Fibroblast of skin of right quadriceps (primary cell): ENCODE data around the gene TMOD1.
A peak's percentile ranks its signal among the peaks of the same experiment; 100 is the strongest.
"Not testable (repeated sequence)": the region's sequence is repeated elsewhere in the genome, so short reads cannot be mapped to it uniquely, and the experiment has no call there.

Experiments used
- DNase-seq: peaks from one replicate; pipeline ENCODE4 v3.0.0-alpha.2; 2013

The TMOD1 gene

GRCh38 chr9:97599314-97599846 lies 97.9 kb downstream of the TMOD1 start:
- DNase-seq, result no peak

- DNase-seq, result no peak
Observed at GRCh38 chr9:97600531-97601227, 99.2 kb downstream of the TMOD1 start.

- no peak for DNase-seq
Observed at GRCh38 chr9:97601228-97601898, 99.9 kb downstream of the TMOD1 start.

GRCh38 chr9:97602430-97602829 lies 101.0 kb downstream of the TMOD1 start:
- DNase-seq, result no peak

GRCh38 chr9:97604901-97605645 lies 103.6 kb downstream of the TMOD1 start:
- no peak for DNase-seq

- DNase-seq, result peak; percentile 44
Observed at GRCh38 chr9:97615439-97616072, 114.1 kb downstream of the TMOD1 start.

- no peak for DNase-seq
Observed at GRCh38 chr9:97617939-97618416, 116.5 kb downstream of the TMOD1 start.

- DNase-seq, result not testable (repeated sequence)
Observed at GRCh38 chr9:97620063-97620462, 118.6 kb downstream of the TMOD1 start.

- not testable (repeated sequence) for DNase-seq
Observed at GRCh38 chr9:97622483-97622882, 121.0 kb downstream of the TMOD1 start.

GRCh38 chr9:97623946-97624345 lies 122.5 kb downstream of the TMOD1 start:
- no peak for DNase-seq

- DNase-seq, result no peak
Observed at GRCh38 chr9:97625620-97626019, 124.2 kb downstream of the TMOD1 start.

GRCh38 chr9:97627624-97628023 lies 126.2 kb downstream of the TMOD1 start:
- DNase-seq, result no peak

GRCh38 chr9:97628668-97629067 lies 127.2 kb downstream of the TMOD1 start:
- DNase-seq, result no peak

- DNase-seq, result no peak
Observed at GRCh38 chr9:97629156-97629555, 127.7 kb downstream of the TMOD1 start.

GRCh38 chr9:97630591-97630990 lies 129.1 kb downstream of the TMOD1 start:
- DNase-seq, result no peak

GRCh38 chr9:97632248-97632984 lies 130.9 kb downstream of the TMOD1 start:
- peak; percentile 82 for DNase-seq

GRCh38 chr9:97632985-97633858 lies 131.8 kb downstream of the TMOD1 start, which contains the start of the genes NCBP1 and TSTD2:
Gene NCBP1, plus strand, starts transcription at chr9:97633821. Its CDS starts 61 bp downstream, at chr9:97633882.
Gene TSTD2, minus strand, starts transcription at chr9:97633368. Its CDS starts 5,806 bp downstream, at chr9:97627562.
- peak; percentile 99 for DNase-seq

- no peak for DNase-seq
Observed at GRCh38 chr9:97633859-97634490, 132.5 kb downstream of the TMOD1 start.

GRCh38 chr9:97635026-97635425 lies 133.6 kb downstream of the TMOD1 start:
- no peak for DNase-seq

- DNase-seq, result no peak
Observed at GRCh38 chr9:97636903-97637302, 135.4 kb downstream of the TMOD1 start.
